ENCODE data around the gene CACNA1G. TPM values are rescaled to one million over a fixed set of nuclear protein-coding genes. Genes with fewer than 3 reads are reported as not detected.

Gene CACNA1G
- total RNA-seq, 2 donors from 2014 or later = 0.07 to 0.19 TPM

GRCh38 chr17:50651661-50652060, 91.1 kb downstream of the CACNA1G start:
- Histone ChIP-seq H3K9ac (ENCODE audit: low read depth in 2 of 2, low read length in 2 of 2) (no peak overlapping the region), H3K27ac (no peak overlapping the region), H3K9me3 (no peaks in the 10 kb centered on the region), H3K4me1 (no peaks in the 10 kb centered on the region), H3K4me3 (no peak overlapping the region), H3K27me3 (no peaks in the 10 kb centered on the region), H3K36me3 (no peaks in the 10 kb centered on the region)
- intact Hi-C loops (cut with DNase I) = no loop called here
- no peak for TF ChIP-seq CTCF (IDR thresholded peaks at IDR 0.05)
- DNase-seq = no peak

GRCh38 chr17:50653738-50654137, 93.2 kb downstream of the CACNA1G start:
- no peak for TF ChIP-seq CTCF (IDR thresholded peaks at IDR 0.05)

GRCh38 chr17:50656509-50656908, 96.0 kb downstream of the CACNA1G start:
- no peaks in the 10 kb centered on the region for H3K36me3 ChIP-seq
- no peak for TF ChIP-seq CTCF (IDR thresholded peaks at IDR 0.05)
- peak overlapping the region; percentile 8 to 27 for H3K9ac ChIP-seq (ENCODE audit: low read depth in 2 of 2, low read length in 2 of 2)
- H3K4me1 ChIP-seq = peaks cover 13% of the 10 kb centered on the region
- H3K27me3 ChIP-seq = no peaks in the 10 kb centered on the region
- intact Hi-C loops (cut with DNase I) = no loop called here
- no peak for DNase-seq
- H3K9me3 ChIP-seq = no peaks in the 10 kb centered on the region
- H3K27ac ChIP-seq = no peak overlapping the region
- H3K4me3 ChIP-seq = no peak overlapping the region

More at GRCh38 chr17:50653738-50654137, 93.2 kb downstream of the CACNA1G start:
- H3K4me3 ChIP-seq = no peak overlapping the region
- no peaks in the 10 kb centered on the region for H3K9me3 ChIP-seq
- no peak for DNase-seq
- H3K9ac ChIP-seq (ENCODE audit: low read depth in 2 of 2, low read length in 2 of 2) = no peak overlapping the region
- no peaks in the 10 kb centered on the region for H3K4me1 ChIP-seq
- no peak overlapping the region for H3K27ac ChIP-seq
- intact Hi-C loops (cut with DNase I) = no loop called here
- no peaks in the 10 kb centered on the region for H3K36me3 ChIP-seq
- no peaks in the 10 kb centered on the region for H3K27me3 ChIP-seq

- no peaks in the 10 kb centered on the region for H3K27me3 ChIP-seq
- peak overlapping the region in 1 of 2 donors; percentile 27 for H3K9ac ChIP-seq (ENCODE audit: low read depth in 2 of 2, low read length in 2 of 2)
- no peak overlapping the region for H3K4me3 ChIP-seq
- H3K4me1 ChIP-seq = peaks cover 16% of the 10 kb centered on the region
- no peak for TF ChIP-seq CTCF (IDR thresholded peaks at IDR 0.05)
- H3K36me3 ChIP-seq = no peaks in the 10 kb centered on the region
- H3K9me3 ChIP-seq = no peaks in the 10 kb centered on the region
- no peak for DNase-seq
- peak overlapping the region; percentile 8 for H3K27ac ChIP-seq
- intact Hi-C loops (cut with DNase I) = no loop called here
Observed at GRCh38 chr17:50657054-50657453, 96.5 kb downstream of the CACNA1G start.

GRCh38 chr17:50657627-50658026, 97.1 kb downstream of the CACNA1G start:
- peak overlapping the region in 1 of 2 donors; percentile 27 for H3K9ac ChIP-seq (ENCODE audit: low read depth in 2 of 2, low read length in 2 of 2)
- no peaks in the 10 kb centered on the region for H3K9me3 ChIP-seq
- H3K4me3 ChIP-seq = no peak overlapping the region
- intact Hi-C loops (cut with DNase I) = no loop called here
- H3K4me1 ChIP-seq = peaks cover 17% of the 10 kb centered on the region
- no peaks in the 10 kb centered on the region for H3K27me3 ChIP-seq
- no peak for TF ChIP-seq CTCF (IDR thresholded peaks at IDR 0.05)
- peak; percentile 56 for DNase-seq
- H3K36me3 ChIP-seq = no peaks in the 10 kb centered on the region
- H3K27ac ChIP-seq = peak overlapping the region; percentile 8

Data from colonic mucosa (tissue), 4 donors.